SU-DHL-6 (cell line): Measurements from ENCODE around the gene NEIL3.

Experiments
- H2AFZ ChIP-seq: fragments of 200-600 bp; sonication (generic); 2 replicates; pipeline ENCODE4 v1.6.1; 2014; ENCODE audit warnings: low read depth, mild to moderate bottlenecking, moderate library complexity, mixed read lengths, antibody characterized with exemption, low read length; ENCODE audit not compliant: severe bottlenecking
- H3F3A ChIP-seq: fragments of 200-600 bp; shearing (Covaris generic); 2 replicates; pipeline ENCODE4 v1.6.0; 2016; ENCODE audit warnings: antibody characterized with exemption, mild to moderate bottlenecking; ENCODE audit not compliant: insufficient read depth
- H3K27ac ChIP-seq: fragments of 200-600 bp; sonication (generic); 2 replicates; pipeline ENCODE4 v1.5.1; 2016; ENCODE audit warnings: low read depth, mild to moderate bottlenecking, low read length, moderate library complexity, mixed read lengths
- H3K27me3 ChIP-seq: fragments of 200-600 bp; sonication (generic), shearing (Covaris generic); 2 replicates; pipeline ENCODE4 v1.6.0; 2014; ENCODE audit warnings: mild to moderate bottlenecking, low read length
- H3K36me3 ChIP-seq: fragments of 200-600 bp; sonication (generic); 2 replicates; pipeline ENCODE4 v1.6.1; 2014; ENCODE audit warnings: mild to moderate bottlenecking, low read length, mixed read lengths
- H3K4me2 ChIP-seq: fragments of 300-600, 200-600 bp; shearing (Covaris generic), sonication (generic); 2 replicates; pipeline ENCODE4 v1.6.0; 2014; ENCODE audit warnings: low read length, low read depth, mild to moderate bottlenecking; ENCODE audit not compliant: poor library complexity, severe bottlenecking
- H3K4me3 ChIP-seq: fragments of 200-600 bp; sonication (generic); 2 replicates; pipeline ENCODE4 v1.5.1; 2014; ENCODE audit warnings: antibody characterized with exemption, low read length, mild to moderate bottlenecking, mixed read lengths; ENCODE audit not compliant: insufficient read depth, poor library complexity, severe bottlenecking
- H3K79me2 ChIP-seq: fragments of 200-600 bp; sonication (generic); 2 replicates; pipeline ENCODE4 v1.6.1; 2014; ENCODE audit warnings: mild to moderate bottlenecking, low read length, moderate library complexity; ENCODE audit not compliant: insufficient read depth
- H3K9ac ChIP-seq: fragments of 200-600 bp; sonication (generic); 2 replicates; pipeline ENCODE4 v1.7.0; 2014; ENCODE audit warnings: mild to moderate bottlenecking, low read length
- H3K9me2 ChIP-seq: fragments of 200-600 bp; sonication (generic); replicated peaks from 2 replicates; pipeline ENCODE4 v1.6.1; 2014; ENCODE audit warnings: low read length; ENCODE audit not compliant: insufficient read depth
- H3K9me3 ChIP-seq: fragments of 200-600 bp; sonication (generic); 2 replicates; pipeline ENCODE4 v1.6.1; 2014; ENCODE audit warnings: low read length, mixed read lengths; ENCODE audit not compliant: insufficient read depth
- H4K20me1 ChIP-seq: fragments of 200-600 bp; sonication (generic); 2 replicates; pipeline ENCODE4 v1.6.1; 2014; ENCODE audit warnings: low read depth, mild to moderate bottlenecking, antibody characterized with exemption, low read length, moderate library complexity, mixed read lengths
- EZH2phosphoT487 ChIP-seq: fragments of 200-600 bp; sonication (generic), shearing (Covaris generic); conservative IDR thresholded peaks from 2 replicates; pipeline ENCODE4 v1.6.1; 2018; ENCODE audit warnings: mild to moderate bottlenecking, antibody characterized with exemption, low read length, moderate library complexity, mixed read lengths
- TF ChIP-seq, protein P1 (sequence below): fragments of 200-600 bp; sonication (generic); IDR thresholded peaks from one replicate; pipeline ENCODE4 v1.5.1; 2017; ENCODE audit warnings: antibody characterized with exemption, mild to moderate bottlenecking, low read length, moderate library complexity; ENCODE audit not compliant: insufficient read depth, poor library complexity, severe bottlenecking

Gene NEIL3

DNA sequence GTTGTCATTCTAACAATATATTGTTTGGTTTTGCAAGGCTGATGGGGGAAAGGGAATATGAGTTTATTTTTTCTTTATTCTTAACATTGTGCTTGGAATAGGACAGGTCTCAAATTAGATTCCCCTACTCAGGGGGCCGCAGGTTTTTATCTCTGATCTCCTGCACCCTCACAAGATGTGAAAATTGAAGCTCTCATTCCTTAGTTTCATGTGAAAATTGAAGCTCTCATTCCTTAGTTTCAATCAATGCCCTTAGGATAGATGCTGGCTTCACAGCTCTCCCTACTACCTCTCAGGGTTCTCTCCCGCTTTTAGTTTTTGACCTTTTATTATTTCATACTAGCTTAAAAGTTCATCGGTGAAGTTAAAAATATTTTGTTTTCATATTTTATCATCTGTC lies 12.0 kb downstream of the NEIL3 start:
- Histone ChIP-seq H3K9ac (no peak overlapping the region), H3K36me3 (peaks cover 50% of the 10 kb centered on the region), H3F3A (peaks cover 6% of the 10 kb centered on the region; the same call in 1 of the 2 replicates), H3K79me2 (peaks cover 99% of the 10 kb centered on the region), H3K4me2 (no peak overlapping the region), H2AFZ (no peak overlapping the region), H3K4me3 (no peak overlapping the region), H3K9me3 (no peaks in the 10 kb centered on the region), H4K20me1 (0 out of 2 replicates have a peak, but pooled peaks cover 23% of the 10 kb centered on the region), H3K27ac (no peak overlapping the region), H3K27me3 (no peaks in the 10 kb centered on the region), H3K9me2 (no peaks in the 10 kb centered on the region)
- TF ChIP-seq EZH2phosphoT487: no peak
- TF ChIP-seq, protein P1, sequence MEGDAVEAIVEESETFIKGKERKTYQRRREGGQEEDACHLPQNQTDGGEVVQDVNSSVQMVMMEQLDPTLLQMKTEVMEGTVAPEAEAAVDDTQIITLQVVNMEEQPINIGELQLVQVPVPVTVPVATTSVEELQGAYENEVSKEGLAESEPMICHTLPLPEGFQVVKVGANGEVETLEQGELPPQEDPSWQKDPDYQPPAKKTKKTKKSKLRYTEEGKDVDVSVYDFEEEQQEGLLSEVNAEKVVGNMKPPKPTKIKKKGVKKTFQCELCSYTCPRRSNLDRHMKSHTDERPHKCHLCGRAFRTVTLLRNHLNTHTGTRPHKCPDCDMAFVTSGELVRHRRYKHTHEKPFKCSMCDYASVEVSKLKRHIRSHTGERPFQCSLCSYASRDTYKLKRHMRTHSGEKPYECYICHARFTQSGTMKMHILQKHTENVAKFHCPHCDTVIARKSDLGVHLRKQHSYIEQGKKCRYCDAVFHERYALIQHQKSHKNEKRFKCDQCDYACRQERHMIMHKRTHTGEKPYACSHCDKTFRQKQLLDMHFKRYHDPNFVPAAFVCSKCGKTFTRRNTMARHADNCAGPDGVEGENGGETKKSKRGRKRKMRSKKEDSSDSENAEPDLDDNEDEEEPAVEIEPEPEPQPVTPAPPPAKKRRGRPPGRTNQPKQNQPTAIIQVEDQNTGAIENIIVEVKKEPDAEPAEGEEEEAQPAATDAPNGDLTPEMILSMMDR: no peak

DNA sequence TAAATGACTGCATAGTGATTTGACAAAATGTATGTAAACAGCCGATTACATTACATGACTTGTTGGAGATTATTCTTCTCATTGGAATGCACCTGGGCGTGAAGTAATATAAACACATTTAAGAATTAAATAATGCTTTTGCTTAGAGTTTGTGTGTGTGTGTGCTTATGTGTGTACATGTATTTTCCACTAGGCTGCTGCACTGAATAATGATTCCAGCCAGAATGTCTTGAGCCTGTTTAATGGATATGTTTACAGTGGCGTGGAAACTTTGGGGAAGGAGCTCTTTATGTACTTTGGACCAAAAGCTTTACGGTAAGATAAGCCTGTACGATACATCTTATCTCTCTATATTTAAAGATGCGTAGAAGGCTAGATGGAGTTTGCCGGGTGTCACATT lies 12.6 kb downstream of the NEIL3 start:
- Histone ChIP-seq H3F3A (peaks cover 6% of the 10 kb centered on the region; the same call in 1 of the 2 replicates), H3K27ac (no peak overlapping the region), H3K9me2 (no peaks in the 10 kb centered on the region), H3K9me3 (no peaks in the 10 kb centered on the region), H2AFZ (no peak overlapping the region), H4K20me1 (0 out of 2 replicates have a peak, but pooled peaks cover 23% of the 10 kb centered on the region), H3K4me2 (no peak overlapping the region), H3K36me3 (peaks cover 46% of the 10 kb centered on the region), H3K9ac (no peak overlapping the region), H3K27me3 (no peaks in the 10 kb centered on the region), H3K79me2 (peaks cover 99% of the 10 kb centered on the region), H3K4me3 (no peak overlapping the region)
- no peak for TF ChIP-seq EZH2phosphoT487
- TF ChIP-seq, protein P1: no peak

DNA sequence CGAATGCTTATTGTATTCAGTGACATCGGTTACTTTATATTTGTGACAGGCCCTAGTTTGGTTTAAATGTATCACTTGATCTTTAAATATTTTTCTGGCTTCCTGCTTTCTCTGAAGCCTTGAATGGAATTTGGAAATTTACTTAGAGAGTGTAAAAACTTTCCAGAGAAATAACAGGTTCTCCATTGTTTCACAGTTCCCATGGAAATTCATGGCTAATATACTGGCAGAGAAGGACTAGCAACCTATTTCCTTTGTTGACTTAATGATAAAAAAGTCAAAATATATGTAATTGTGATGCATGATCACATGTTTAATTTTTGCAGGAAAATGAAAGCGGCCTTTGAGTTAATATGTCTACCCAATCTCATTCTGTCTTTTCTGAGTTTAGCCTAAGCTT lies 13.2 kb downstream of the NEIL3 start:
- H3K9me3 ChIP-seq: no peaks in the 10 kb centered on the region
- H3K36me3 ChIP-seq: peaks cover 53% of the 10 kb centered on the region
- no peak overlapping the region for H3K27ac ChIP-seq
- H3K27me3 ChIP-seq: no peaks in the 10 kb centered on the region
- H3K4me3 ChIP-seq: no peak overlapping the region
- H3K9ac ChIP-seq: no peak overlapping the region
- H2AFZ ChIP-seq: no peak overlapping the region
- peaks cover 99% of the 10 kb centered on the region for H3K79me2 ChIP-seq
- no peak for TF ChIP-seq EZH2phosphoT487
- TF ChIP-seq, protein P1: no peak
- H4K20me1 ChIP-seq: 0 out of 2 replicates have a peak, but pooled peaks cover 23% of the 10 kb centered on the region
- no peak overlapping the region for H3K4me2 ChIP-seq
- H3F3A ChIP-seq: peaks cover 7% of the 10 kb centered on the region; the same call in 1 of the 2 replicates
- no peaks in the 10 kb centered on the region for H3K9me2 ChIP-seq
